HepG2 (cell line): ENCODE data around the gene SHTN1. TPM values are rescaled to one million over a fixed set of nuclear protein-coding genes. Genes with fewer than 3 reads are reported as not detected.

Source experiments
- ARID5B ChIP-seq: IDR thresholded peaks from 2 replicates; pipeline ENCODE4 v1.4.0; 2020; ENCODE audit warnings: mild to moderate bottlenecking, missing genetic modification reagents
- ARNT ChIP-seq: fragments of 450-650 bp; IDR thresholded peaks from 2 replicates; pipeline ENCODE4 v1.6.1; 2017
- BCL3 ChIP-seq: sonication (generic); formaldehyde crosslinking; IDR thresholded peaks from 2 replicates; pipeline ENCODE4 v1.5.1; 2020; ENCODE audit warnings: mild to moderate bottlenecking, missing genetic modification reagents, moderate library complexity
- HOMEZ ChIP-seq: IDR thresholded peaks from 2 replicates; pipeline ENCODE4 v1.6.1; 2016; ENCODE audit warnings: low read depth
- NFRKB ChIP-seq: fragments of 450-650 bp; IDR thresholded peaks from 2 replicates; pipeline ENCODE4 v1.6.1; 2017
- NR0B2 ChIP-seq: sonication (generic); formaldehyde crosslinking; IDR thresholded peaks from 2 replicates; pipeline ENCODE4 v1.4.0; 2020; ENCODE audit warnings: mild to moderate bottlenecking, missing genetic modification reagents
- TAF15 ChIP-seq: fragments of 200-400 bp; formaldehyde crosslinking; IDR thresholded peaks from one replicate; pipeline ENCODE4 v1.6.1; 2018; ENCODE audit warnings: mild to moderate bottlenecking, low read depth, low read length; ENCODE audit not compliant: poor library complexity, severe bottlenecking
- TBX2 ChIP-seq: sonication (generic); formaldehyde crosslinking; IDR thresholded peaks from 2 replicates; pipeline ENCODE4 v1.5.0; 2020; ENCODE audit warnings: missing genetic modification reagents, mild to moderate bottlenecking, borderline replicate concordance
- TERF1 ChIP-seq: sonication (generic); formaldehyde crosslinking; IDR thresholded peaks from 2 replicates; pipeline ENCODE4 v1.8.0; 2022; ENCODE audit warnings: mild to moderate bottlenecking, missing genetic modification reagents, moderate library complexity
- YY1 ChIP-seq: IDR thresholded peaks from 2 replicates; pipeline ENCODE4 v1.6.1; 2011; ENCODE audit warnings: low read length, low read depth, moderate library complexity, mild to moderate bottlenecking; ENCODE audit not compliant: insufficient read depth, insufficient replicate concordance
- ZBTB7B ChIP-seq: sonication (generic); formaldehyde crosslinking; IDR thresholded peaks from 2 replicates; pipeline ENCODE4 v1.4.0; 2020; ENCODE audit warnings: missing genetic modification reagents
- ZNF225 ChIP-seq: sonication (generic); formaldehyde crosslinking; IDR thresholded peaks from 2 replicates; pipeline ENCODE4 v1.4.0; 2020; ENCODE audit warnings: mild to moderate bottlenecking, missing genetic modification reagents
- ZNF563 ChIP-seq: sonication (generic); formaldehyde crosslinking; IDR thresholded peaks from 2 replicates; pipeline ENCODE4 v1.8.0; 2022; ENCODE audit warnings: mild to moderate bottlenecking, moderate library complexity, missing genetic modification reagents
- polyA plus RNA-seq, 8 experiments: library from polyadenylated mRNA; depleted of rRNA in 3 of 8; stranded (reverse) in 7 of 8; unstranded in 1 of 8; fragments of >200 nt; fragmentation: Illumina TruSeq in 4 of 8; extraction: Trizol in 4 of 8; gene quantifications; 2 replicates each; pipeline versions ENCODE4 v1.2.1 to v1.2.3, GENCODE V29; 2011 to 2016; ENCODE audit warnings: low read depth in 4 of 8, missing spikeins in 1 of 8, mixed read lengths in 1 of 8; ENCODE audit not compliant: insufficient read depth in 1 of 8
- total RNA-seq, 5 experiments: library from RNA; depleted of rRNA; stranded (reverse); fragments of >200 nt; fragmentation: Illumina TruSeq; extraction: Trizol; gene quantifications; 2 replicates each; pipeline ENCODE4 v1.2.3, GENCODE V29; 2016; ENCODE audit warnings: low read depth in 1 of 5
- TF ChIP-seq, protein P1 (sequence below): fragments of 450-650 bp; IDR thresholded peaks from 2 replicates; pipeline ENCODE4 v1.6.1; 2016

SHTN1 gene
- total and polyA plus RNA-seq, 2 of the 13 experiments (the other 11 are each of a cell fraction or from before 2014, with no cell fraction given): 11.3 to 15.6 TPM

DNA sequence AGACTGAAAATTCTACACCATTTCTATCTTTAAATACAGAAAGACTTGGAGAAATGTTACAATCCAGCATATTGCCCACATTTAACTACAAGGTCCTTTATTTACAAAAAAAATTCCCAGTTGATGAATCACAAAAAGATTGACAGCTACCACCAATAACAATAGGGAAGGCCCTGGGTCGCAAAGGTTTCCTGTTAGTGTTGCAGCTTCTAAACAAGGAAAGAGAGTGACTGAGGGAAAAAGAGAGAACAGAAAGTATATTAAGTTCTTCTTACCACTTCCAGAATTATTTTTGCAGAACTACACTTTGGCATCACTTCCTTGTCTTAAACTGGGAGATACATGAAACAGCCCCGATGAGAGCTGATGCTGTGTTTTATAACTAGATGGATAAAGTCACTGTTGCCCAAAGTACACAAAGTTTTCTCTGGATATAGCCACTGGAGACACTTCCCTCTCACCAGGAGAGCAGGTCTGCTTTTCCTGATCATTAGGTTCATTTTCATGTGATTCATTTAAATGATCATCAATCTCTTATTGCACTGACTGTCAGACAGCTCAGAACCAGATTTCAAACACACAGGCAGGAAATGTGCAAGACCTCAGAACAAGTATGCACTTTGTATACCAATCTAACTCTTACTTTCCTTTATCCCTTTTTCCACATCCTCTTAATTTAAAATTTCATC, 57.0 kb downstream of the SHTN1 start (continued):
- no peak for TF ChIP-seq TERF1 (CRISPR knock-in tag)
- 0 out of 2 replicates have a peak, but pooled peaks have one; percentile 24 for TF ChIP-seq HOMEZ (CRISPR knock-in tag)
- TF ChIP-seq YY1: no peak
- no peak for TF ChIP-seq ZNF225 (CRISPR knock-in tag)
- TF ChIP-seq ARID5B: no peak
- TF ChIP-seq ZBTB7B (CRISPR knock-in tag): no peak
- TF ChIP-seq NFRKB: no peak
- TF ChIP-seq TAF15: no peak
- TF ChIP-seq ZNF563 (CRISPR knock-in tag): no peak
- TF ChIP-seq BCL3 (CRISPR knock-in tag): no peak
- TF ChIP-seq, protein P1, sequence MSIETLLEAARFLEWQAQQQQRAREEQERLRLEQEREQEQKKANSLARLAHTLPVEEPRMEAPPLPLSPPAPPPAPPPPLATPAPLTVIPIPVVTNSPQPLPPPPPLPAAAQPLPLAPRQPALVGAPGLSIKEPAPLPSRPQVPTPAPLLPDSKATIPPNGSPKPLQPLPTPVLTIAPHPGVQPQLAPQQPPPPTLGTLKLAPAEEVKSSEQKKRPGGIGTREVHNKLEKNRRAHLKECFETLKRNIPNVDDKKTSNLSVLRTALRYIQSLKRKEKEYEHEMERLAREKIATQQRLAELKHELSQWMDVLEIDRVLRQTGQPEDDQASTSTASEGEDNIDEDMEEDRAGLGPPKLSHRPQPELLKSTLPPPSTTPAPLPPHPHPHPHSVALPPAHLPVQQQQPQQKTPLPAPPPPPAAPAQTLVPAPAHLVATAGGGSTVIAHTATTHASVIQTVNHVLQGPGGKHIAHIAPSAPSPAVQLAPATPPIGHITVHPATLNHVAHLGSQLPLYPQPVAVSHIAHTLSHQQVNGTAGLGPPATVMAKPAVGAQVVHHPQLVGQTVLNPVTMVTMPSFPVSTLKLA: no peak
- TF ChIP-seq TBX2 (CRISPR knock-in tag): no peak
- TF ChIP-seq NR0B2 (CRISPR knock-in tag): no peak
- TF ChIP-seq ARNT: no peak
